ENCODE results near the gene EPHX1. TPM values are rescaled to one million over a fixed set of nuclear protein-coding genes. Genes with fewer than 3 reads are reported as not detected.
"Not testable (repeated sequence)": the region's sequence is repeated elsewhere in the genome, so short reads cannot be mapped to it uniquely, and the experiment has no call there.

Gene EPHX1
- total RNA-seq, 2 donors from 2014 or later: 57.7 to 66.0 TPM

- H3K27ac ChIP-seq: peak overlapping the region in 1 of 2 donors; percentile 21
- no peaks in the 10 kb centered on the region for H3K27me3 ChIP-seq
- peaks cover 0 to 26% of the 10 kb centered on the region in 2 donors for H3K4me1 ChIP-seq
- TF ChIP-seq, protein P1, sequence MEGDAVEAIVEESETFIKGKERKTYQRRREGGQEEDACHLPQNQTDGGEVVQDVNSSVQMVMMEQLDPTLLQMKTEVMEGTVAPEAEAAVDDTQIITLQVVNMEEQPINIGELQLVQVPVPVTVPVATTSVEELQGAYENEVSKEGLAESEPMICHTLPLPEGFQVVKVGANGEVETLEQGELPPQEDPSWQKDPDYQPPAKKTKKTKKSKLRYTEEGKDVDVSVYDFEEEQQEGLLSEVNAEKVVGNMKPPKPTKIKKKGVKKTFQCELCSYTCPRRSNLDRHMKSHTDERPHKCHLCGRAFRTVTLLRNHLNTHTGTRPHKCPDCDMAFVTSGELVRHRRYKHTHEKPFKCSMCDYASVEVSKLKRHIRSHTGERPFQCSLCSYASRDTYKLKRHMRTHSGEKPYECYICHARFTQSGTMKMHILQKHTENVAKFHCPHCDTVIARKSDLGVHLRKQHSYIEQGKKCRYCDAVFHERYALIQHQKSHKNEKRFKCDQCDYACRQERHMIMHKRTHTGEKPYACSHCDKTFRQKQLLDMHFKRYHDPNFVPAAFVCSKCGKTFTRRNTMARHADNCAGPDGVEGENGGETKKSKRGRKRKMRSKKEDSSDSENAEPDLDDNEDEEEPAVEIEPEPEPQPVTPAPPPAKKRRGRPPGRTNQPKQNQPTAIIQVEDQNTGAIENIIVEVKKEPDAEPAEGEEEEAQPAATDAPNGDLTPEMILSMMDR (IDR thresholded peaks at IDR 0.05): no peak
- H3K4me3 ChIP-seq: no peak overlapping the region
- no peaks in the 10 kb centered on the region for H3K9me3 ChIP-seq
- peak; percentile 76 for DNase-seq (ENCODE audit: low spot score)
- H3K36me3 ChIP-seq: peaks cover 46% of the 10 kb centered on the region
Observed at GRCh38 chr1:225835856-225836255, 25.9 kb downstream of the EPHX1 start.

GRCh38 chr1:225836296-225836695 is 26.4 kb downstream of the EPHX1 start:
- H3K36me3 ChIP-seq: peaks cover 44% of the 10 kb centered on the region
- H3K4me3 ChIP-seq; DNase-seq (ENCODE audit: low spot score); H3K9me3 ChIP-seq; H3K27me3 ChIP-seq: not testable (repeated sequence)
- H3K27ac ChIP-seq: peak overlapping the region in 1 of 2 donors; percentile 21
- H3K4me1 ChIP-seq: peaks cover 0 to 26% of the 10 kb centered on the region in 2 donors

DNA sequence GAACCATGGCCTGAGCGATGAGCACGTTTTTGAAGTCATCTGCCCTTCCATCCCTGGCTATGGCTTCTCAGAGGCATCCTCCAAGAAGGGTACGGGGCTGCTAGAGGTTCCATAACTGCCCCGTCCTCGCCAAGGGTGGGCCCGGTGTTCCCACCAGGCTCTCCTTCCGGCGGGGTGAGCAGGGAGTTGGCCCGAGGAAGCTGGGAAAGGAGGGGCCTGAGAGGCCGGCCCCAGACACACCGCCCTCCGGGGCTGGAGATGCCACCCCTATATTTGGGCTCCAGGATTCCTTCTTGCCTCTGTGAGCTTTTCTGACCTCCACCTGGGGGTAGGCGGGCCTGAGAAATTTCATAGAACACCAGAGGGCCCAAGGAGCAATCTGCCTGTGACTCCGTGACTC is 28.9 kb downstream of the EPHX1 start:
- no peak overlapping the region for H3K27ac ChIP-seq

GRCh38 chr1:225840223-225840610 is 30.3 kb downstream of the EPHX1 start:
- no peak overlapping the region for H3K27ac ChIP-seq
- H3K4me3 ChIP-seq: no peak overlapping the region
- H3K4me1 ChIP-seq: peaks cover 0 to 16% of the 10 kb centered on the region in 2 donors
- peaks cover 34% of the 10 kb centered on the region for H3K36me3 ChIP-seq
- DNase-seq (ENCODE audit: low spot score): no peak
- TF ChIP-seq, protein P1 (IDR thresholded peaks at IDR 0.05): no peak
- H3K27me3 ChIP-seq: no peaks in the 10 kb centered on the region
- no peaks in the 10 kb centered on the region for H3K9me3 ChIP-seq

More for the DNA sequence above, 28.9 kb downstream of the EPHX1 start:
- Histone ChIP-seq H3K9me3 (no peaks in the 10 kb centered on the region), H3K4me1 (peaks cover 0 to 26% of the 10 kb centered on the region in 2 donors), H3K27me3 (no peaks in the 10 kb centered on the region), H3K36me3 (peaks cover 34% of the 10 kb centered on the region), H3K4me3 (no peak overlapping the region)
- TF ChIP-seq, protein P1 (IDR thresholded peaks at IDR 0.05): no peak
- DNase-seq (ENCODE audit: low spot score): no peak

DNA sequence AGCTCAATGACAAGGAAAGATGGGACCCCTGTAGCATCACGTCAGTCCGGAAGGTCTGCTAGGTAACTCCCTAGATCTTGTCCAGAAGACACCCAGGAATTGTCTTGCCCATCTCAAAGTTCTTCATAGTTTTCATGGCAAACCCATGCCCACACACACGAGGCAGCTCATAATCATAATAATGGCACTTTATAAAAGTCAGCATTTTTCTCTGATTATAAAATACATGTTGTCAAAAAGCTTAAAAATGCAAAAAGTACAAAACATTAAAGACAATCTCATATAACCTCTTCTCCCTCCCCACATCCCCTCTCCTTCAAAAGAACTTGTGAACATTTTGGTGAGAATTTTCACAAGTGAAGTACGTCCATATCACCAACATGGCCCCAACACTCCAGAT is 30.8 kb downstream of the EPHX1 start:
- DNase-seq (ENCODE audit: low spot score): no peak
- H3K4me1 ChIP-seq: peaks cover 0 to 16% of the 10 kb centered on the region in 2 donors
- TF ChIP-seq, protein P1 (IDR thresholded peaks at IDR 0.05): no peak
- H3K9me3 ChIP-seq: no peaks in the 10 kb centered on the region
- no peak overlapping the region for H3K27ac ChIP-seq
- no peaks in the 10 kb centered on the region for H3K27me3 ChIP-seq
- H3K36me3 ChIP-seq: peaks cover 34% of the 10 kb centered on the region
- no peak overlapping the region for H3K4me3 ChIP-seq

DNA sequence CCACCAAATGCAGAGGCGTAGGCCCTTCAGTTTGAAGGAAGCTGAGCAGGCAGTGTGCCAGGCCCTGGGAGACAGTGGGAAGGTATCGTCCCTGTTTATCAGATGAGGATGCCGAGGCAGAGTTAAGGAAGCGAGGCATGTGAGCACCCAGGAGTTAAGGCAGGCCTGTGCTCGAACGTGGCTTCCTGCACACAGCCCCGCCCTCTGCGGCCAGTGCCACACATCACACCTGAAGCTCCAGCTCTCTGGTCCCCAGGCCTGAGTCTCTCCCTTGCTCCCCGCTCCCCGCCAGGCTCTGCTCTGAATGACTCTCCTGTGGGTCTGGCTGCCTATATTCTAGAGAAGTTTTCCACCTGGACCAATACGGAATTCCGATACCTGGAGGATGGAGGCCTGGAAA is 32.1 kb downstream of the EPHX1 start:
- H3K4me3 ChIP-seq: no peak overlapping the region
- no peaks in the 10 kb centered on the region for H3K9me3 ChIP-seq
- peaks cover 47% of the 10 kb centered on the region for H3K36me3 ChIP-seq
- H3K4me1 ChIP-seq: peaks cover 0 to 14% of the 10 kb centered on the region in 2 donors
- TF ChIP-seq, protein P1 (IDR thresholded peaks at IDR 0.05): no peak
- DNase-seq (ENCODE audit: low spot score): no peak
- H3K27ac ChIP-seq: no peak overlapping the region
- H3K27me3 ChIP-seq: no peaks in the 10 kb centered on the region
